GM12874 (cell line): ENCODE measurements around the gene ARID3B.
A peak's percentile ranks its signal among the peaks of the same experiment; 100 is the strongest.

Experiments used
- CTCF ChIP-seq: IDR thresholded peaks from 2 replicates; pipeline ENCODE4 v1.5.1; 2011; ENCODE audit warnings: low read depth, mild to moderate bottlenecking, control low read depth, low read length, moderate library complexity; ENCODE audit not compliant: insufficient read depth

ARID3B gene

GRCh38 chr15:74626336-74626735 is 85.3 kb downstream of the ARID3B start:
- no peak for TF ChIP-seq CTCF

- TF ChIP-seq CTCF = no peak
Observed at GRCh38 chr15:74626752-74627692, 86.0 kb downstream of the ARID3B start.

- TF ChIP-seq CTCF = no peak
Observed at GRCh38 chr15:74627766-74628165, 86.7 kb downstream of the ARID3B start.

GRCh38 chr15:74628199-74628598 is 87.2 kb downstream of the ARID3B start:
- TF ChIP-seq CTCF = no peak

GRCh38 chr15:74628949-74629348 is 87.9 kb downstream of the ARID3B start:
- no peak for TF ChIP-seq CTCF

GRCh38 chr15:74630284-74631086 is 89.5 kb downstream of the ARID3B start:
- TF ChIP-seq CTCF = 0 out of 2 replicates have a peak, but pooled peaks have one; percentile 20

GRCh38 chr15:74631087-74631385 is 90.0 kb downstream of the ARID3B start:
- TF ChIP-seq CTCF = no peak
